Measurements from ENCODE around the gene OR10H5. TPM values are rescaled to one million over a fixed set of nuclear protein-coding genes. Genes with fewer than 3 reads are reported as not detected.

OR10H5 gene, protein sequence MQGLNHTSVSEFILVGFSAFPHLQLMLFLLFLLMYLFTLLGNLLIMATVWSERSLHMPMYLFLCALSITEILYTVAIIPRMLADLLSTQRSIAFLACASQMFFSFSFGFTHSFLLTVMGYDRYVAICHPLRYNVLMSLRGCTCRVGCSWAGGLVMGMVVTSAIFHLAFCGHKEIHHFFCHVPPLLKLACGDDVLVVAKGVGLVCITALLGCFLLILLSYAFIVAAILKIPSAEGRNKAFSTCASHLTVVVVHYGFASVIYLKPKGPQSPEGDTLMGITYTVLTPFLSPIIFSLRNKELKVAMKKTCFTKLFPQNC
- total RNA-seq (2022) (not detected in 2 replicates), Bru-seq, nascent RNA (not detected), BruChase-seq, experiment 1, labeled RNA remaining after a 2-hour chase (not detected), BruChase-seq, experiment 2, labeled RNA remaining after a 6-hour chase (not detected)
- long read RNA-seq = 0 reads

DNA sequence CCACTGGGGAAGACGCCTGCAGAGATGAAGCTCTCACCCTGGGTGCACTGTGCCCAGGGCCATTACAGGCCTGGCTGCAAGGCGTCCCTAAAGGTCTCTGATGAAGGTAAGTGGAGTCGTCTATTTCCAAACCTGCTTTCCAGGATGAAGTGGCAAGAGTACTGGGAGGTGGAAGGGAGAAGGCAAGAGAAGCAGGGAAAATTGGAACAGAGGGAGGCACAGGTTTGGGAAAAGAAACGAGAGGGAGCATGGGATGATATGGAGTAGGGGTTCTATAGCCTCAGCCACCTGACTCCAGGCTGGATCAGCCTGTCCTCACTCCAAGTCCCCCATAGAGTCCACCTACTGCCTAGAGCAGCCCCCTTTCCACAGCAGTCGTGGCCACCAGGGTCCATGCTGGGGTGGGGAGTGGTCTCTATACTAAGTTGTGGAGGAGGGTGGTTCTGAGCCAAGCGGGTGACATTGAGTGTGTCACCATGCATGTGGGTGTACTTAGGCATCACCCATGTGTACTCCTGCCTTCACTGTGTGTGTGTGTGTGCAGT, at the start of gene OR10H5:
TSS of gene OR10H5 (plus strand) at position 51 of the 545 bp plus-strand sequence. CDS start 6,388 bp downstream, outside the sequence.
- intact Hi-C loops (cut with micrococcal nuclease; ENCODE audit: unreplicated experiment) = no loop called here
- Mint-ChIP-seq H3K27me3 (ENCODE audit: insufficient read depth, unreplicated experiment) (peaks cover 2% of the 10 kb centered on the region), H3K9me3 (ENCODE audit: unreplicated experiment) (no peaks in the 10 kb centered on the region), H3K4me3 (ENCODE audit: unreplicated experiment) (no peak within 1 kb of the TSS), H3K27ac (ENCODE audit: unreplicated experiment) (no peak within 1 kb of the TSS), H3K4me1 (ENCODE audit: low read depth, unreplicated experiment) (no peaks in the 10 kb centered on the region), H3K36me3 (ENCODE audit: insufficient read depth, unreplicated experiment) (no peaks in the 10 kb centered on the region)
- Histone ChIP-seq H3K4me3 (ENCODE audit: low read depth, low read length) (no peak within 1 kb of the TSS), H3K27me3 (replicated peaks; ENCODE audit: control insufficient read depth, insufficient read depth, low read length) (no peaks in the 10 kb centered on the region), H3K36me3 (ENCODE audit: control insufficient read depth, insufficient read depth, low read length) (no peaks in the 10 kb centered on the region), H3K4me1 (peaks cover 6% of the 10 kb centered on the region), H3K9me3 (no peaks in the 10 kb centered on the region)
- POLR2A ChIA-PET = no interaction called here
- BruUV-seq (replicated peaks) = no TSS peak
- CTCF ChIA-PET = no interaction called here
- DNase-seq = no peak
- TF ChIP-seq, protein P1, sequence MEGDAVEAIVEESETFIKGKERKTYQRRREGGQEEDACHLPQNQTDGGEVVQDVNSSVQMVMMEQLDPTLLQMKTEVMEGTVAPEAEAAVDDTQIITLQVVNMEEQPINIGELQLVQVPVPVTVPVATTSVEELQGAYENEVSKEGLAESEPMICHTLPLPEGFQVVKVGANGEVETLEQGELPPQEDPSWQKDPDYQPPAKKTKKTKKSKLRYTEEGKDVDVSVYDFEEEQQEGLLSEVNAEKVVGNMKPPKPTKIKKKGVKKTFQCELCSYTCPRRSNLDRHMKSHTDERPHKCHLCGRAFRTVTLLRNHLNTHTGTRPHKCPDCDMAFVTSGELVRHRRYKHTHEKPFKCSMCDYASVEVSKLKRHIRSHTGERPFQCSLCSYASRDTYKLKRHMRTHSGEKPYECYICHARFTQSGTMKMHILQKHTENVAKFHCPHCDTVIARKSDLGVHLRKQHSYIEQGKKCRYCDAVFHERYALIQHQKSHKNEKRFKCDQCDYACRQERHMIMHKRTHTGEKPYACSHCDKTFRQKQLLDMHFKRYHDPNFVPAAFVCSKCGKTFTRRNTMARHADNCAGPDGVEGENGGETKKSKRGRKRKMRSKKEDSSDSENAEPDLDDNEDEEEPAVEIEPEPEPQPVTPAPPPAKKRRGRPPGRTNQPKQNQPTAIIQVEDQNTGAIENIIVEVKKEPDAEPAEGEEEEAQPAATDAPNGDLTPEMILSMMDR (IDR thresholded peaks at IDR 0.05; ENCODE audit: insufficient read depth in 1 of 2, low read depth in 1 of 2, low read length in 1 of 2, severe bottlenecking in 1 of 2, unreplicated experiment in 1 of 2) = no peak

DNA sequence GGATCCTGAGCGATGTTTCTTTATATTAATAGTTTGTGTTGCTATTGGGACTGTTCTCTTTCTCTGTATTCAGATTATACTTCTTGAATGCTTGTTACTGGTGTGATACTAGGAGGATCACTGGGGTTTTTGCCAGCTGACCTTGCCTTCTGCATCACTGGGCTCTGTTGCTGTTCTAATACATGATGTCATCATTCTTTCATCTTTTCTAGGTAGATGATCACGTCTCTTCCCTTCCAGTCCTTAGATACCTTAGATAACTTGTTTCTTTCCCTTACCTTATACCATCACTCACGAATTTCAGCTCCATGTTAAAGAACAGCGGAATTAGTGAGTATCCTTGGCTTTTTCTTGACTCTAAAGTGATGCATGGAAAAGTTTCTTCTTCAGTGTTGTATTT, 49.7 kb upstream of the OR10H5 start, which contains the start of gene OR10H3:
TSS of gene OR10H3 (plus strand) at position 264 of the 400 bp plus-strand sequence. CDS start 3,408 bp downstream, outside the sequence.
- H3K4me3 Mint-ChIP-seq (ENCODE audit: unreplicated experiment) = no peak within 1 kb of the TSS
- H3K9me3 ChIP-seq = peaks cover 7% of the 10 kb centered on the region; the same call in 1 of the 2 replicates
- H3K36me3 Mint-ChIP-seq (ENCODE audit: insufficient read depth, unreplicated experiment) = no peaks in the 10 kb centered on the region
- no peaks in the 10 kb centered on the region for H3K27me3 ChIP-seq (replicated peaks; ENCODE audit: control insufficient read depth, insufficient read depth, low read length)
- no peaks in the 10 kb centered on the region for H3K4me1 ChIP-seq
- peaks cover 19% of the 10 kb centered on the region for H3K9me3 Mint-ChIP-seq (ENCODE audit: unreplicated experiment)
- ChIA-PET POLR2A (no interaction called here), CTCF (no interaction called here)
- intact Hi-C loops (cut with micrococcal nuclease; ENCODE audit: unreplicated experiment) = no loop called here
- H3K27me3 Mint-ChIP-seq (ENCODE audit: insufficient read depth, unreplicated experiment) = peaks cover 12% of the 10 kb centered on the region
- H3K4me1 Mint-ChIP-seq (ENCODE audit: low read depth, unreplicated experiment) = no peaks in the 10 kb centered on the region
- H3K4me3 ChIP-seq (ENCODE audit: low read depth, low read length) = no peak within 1 kb of the TSS
- no TSS peak for BruUV-seq (replicated peaks)
- DNase-seq = no peak
- TF ChIP-seq, protein P1 (IDR thresholded peaks at IDR 0.05; ENCODE audit: insufficient read depth in 1 of 2, low read depth in 1 of 2, low read length in 1 of 2, severe bottlenecking in 1 of 2, unreplicated experiment in 1 of 2) = no peak
- H3K36me3 ChIP-seq (ENCODE audit: control insufficient read depth, insufficient read depth, low read length) = no peaks in the 10 kb centered on the region
- no peak within 1 kb of the TSS for H3K27ac Mint-ChIP-seq (ENCODE audit: unreplicated experiment)

DNA sequence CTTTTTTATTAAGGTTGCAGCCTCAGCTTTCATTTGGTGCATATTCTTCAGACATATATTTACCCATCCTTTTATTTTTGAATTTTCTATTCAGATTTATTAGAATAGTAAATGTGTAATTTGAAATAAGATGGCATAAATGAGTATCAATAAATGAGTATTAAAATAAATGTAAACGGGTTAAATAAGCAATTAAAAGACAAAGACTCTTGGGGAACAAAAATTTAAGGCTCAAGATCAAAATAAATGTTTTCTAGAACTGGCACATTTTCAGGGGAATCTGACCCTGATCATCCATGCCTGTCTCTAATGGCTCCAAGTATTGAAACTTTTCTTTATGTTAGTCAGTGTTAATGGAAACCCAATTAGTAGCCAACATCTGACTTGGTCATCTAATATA, 46.7 kb upstream of the OR10H5 start:
- Histone ChIP-seq H3K9me3 (peaks cover 7% of the 10 kb centered on the region; the same call in 1 of the 2 replicates), H3K4me3 (ENCODE audit: low read depth, low read length) (no peak overlapping the region), H3K27me3 (replicated peaks; ENCODE audit: control insufficient read depth, insufficient read depth, low read length) (no peaks in the 10 kb centered on the region), H3K4me1 (no peaks in the 10 kb centered on the region), H3K36me3 (ENCODE audit: control insufficient read depth, insufficient read depth, low read length) (no peaks in the 10 kb centered on the region)
- H3K4me3 Mint-ChIP-seq (ENCODE audit: unreplicated experiment) = no peak overlapping the region
- H3K27me3 Mint-ChIP-seq (ENCODE audit: insufficient read depth, unreplicated experiment) = peaks cover 10% of the 10 kb centered on the region
- no peak overlapping the region for H3K27ac Mint-ChIP-seq (ENCODE audit: unreplicated experiment)
- BruUV-seq (replicated peaks) = no TSS peak
- H3K36me3 Mint-ChIP-seq (ENCODE audit: insufficient read depth, unreplicated experiment) = no peaks in the 10 kb centered on the region
- TF ChIP-seq, protein P1 (IDR thresholded peaks at IDR 0.05; ENCODE audit: insufficient read depth in 1 of 2, low read depth in 1 of 2, low read length in 1 of 2, severe bottlenecking in 1 of 2, unreplicated experiment in 1 of 2) = no peak
- no peak for DNase-seq
- intact Hi-C loops (cut with micrococcal nuclease; ENCODE audit: unreplicated experiment) = no loop called here
- H3K4me1 Mint-ChIP-seq (ENCODE audit: low read depth, unreplicated experiment) = no peaks in the 10 kb centered on the region
- H3K9me3 Mint-ChIP-seq (ENCODE audit: unreplicated experiment) = peaks cover 23% of the 10 kb centered on the region
- ChIA-PET POLR2A (interaction anchor here (0.5 kb wide), 1 partner anchor 452 kb away, joined by 3 read pairs; no protein-coding TSS in a partner anchor), CTCF (no interaction called here)
